B cell (primary cell): ENCODE results near the gene MRPL17.

ENCODE experiments used
- EZH2 ChIP-seq: IDR thresholded peaks from 2 replicates; pipeline ENCODE4 v1.6.1; 2012; ENCODE audit warnings: borderline replicate concordance, low read depth, mild to moderate bottlenecking, moderate library complexity, low read length; ENCODE audit not compliant: insufficient read depth, poor library complexity, severe bottlenecking
- TF ChIP-seq, protein P1 (sequence below): fragments of 200-600 bp; IDR thresholded peaks from one replicate; pipeline ENCODE4 v1.8.0; 2022; ENCODE audit warnings: antibody characterized with exemption, mild to moderate bottlenecking

DNA sequence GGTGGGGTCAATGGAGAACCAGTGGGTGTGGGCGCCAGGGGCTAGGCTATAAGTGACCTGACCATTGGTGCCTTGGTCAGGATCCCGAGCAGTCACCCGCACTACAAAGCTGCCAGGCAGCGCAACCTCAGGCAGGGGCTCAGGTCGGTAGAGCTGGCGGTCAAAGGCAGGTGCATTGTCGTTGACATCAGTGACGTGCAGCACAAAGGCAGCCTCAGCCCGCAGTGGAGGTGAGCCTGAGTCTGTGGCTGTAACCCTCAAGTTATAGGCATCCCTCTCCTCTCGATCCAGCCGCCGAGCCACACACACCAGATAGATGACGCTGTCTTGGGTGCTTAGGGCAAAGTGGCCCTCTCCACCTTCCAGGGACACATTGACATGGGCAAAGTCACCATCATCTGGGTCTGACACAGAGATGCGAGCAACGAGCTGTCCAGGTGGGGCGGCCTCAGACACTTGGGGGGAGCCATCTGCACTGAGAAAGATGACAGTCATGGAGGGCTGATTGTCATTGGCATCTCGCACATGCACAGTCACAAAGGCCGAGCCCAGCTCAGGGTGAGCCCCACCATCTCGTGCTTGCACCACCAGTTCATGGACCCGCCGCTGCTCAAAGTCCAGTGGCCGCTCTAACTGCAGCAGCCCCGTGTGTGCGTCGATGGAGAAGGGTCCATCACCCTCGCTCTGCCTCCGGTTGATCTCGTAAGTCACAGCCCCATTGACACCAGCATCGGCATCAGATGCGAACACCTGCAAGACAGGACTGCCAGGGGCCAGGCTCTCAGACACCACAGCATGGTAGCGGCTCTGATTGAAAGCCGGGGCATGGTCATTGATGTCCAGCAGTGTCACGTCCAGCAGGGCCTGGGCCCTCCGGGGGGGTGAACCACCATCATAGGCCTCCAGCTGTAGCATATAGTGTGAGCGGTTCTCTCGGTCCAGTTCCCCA lies 42.8 kb downstream of the MRPL17 start:
- TF ChIP-seq, protein P1, sequence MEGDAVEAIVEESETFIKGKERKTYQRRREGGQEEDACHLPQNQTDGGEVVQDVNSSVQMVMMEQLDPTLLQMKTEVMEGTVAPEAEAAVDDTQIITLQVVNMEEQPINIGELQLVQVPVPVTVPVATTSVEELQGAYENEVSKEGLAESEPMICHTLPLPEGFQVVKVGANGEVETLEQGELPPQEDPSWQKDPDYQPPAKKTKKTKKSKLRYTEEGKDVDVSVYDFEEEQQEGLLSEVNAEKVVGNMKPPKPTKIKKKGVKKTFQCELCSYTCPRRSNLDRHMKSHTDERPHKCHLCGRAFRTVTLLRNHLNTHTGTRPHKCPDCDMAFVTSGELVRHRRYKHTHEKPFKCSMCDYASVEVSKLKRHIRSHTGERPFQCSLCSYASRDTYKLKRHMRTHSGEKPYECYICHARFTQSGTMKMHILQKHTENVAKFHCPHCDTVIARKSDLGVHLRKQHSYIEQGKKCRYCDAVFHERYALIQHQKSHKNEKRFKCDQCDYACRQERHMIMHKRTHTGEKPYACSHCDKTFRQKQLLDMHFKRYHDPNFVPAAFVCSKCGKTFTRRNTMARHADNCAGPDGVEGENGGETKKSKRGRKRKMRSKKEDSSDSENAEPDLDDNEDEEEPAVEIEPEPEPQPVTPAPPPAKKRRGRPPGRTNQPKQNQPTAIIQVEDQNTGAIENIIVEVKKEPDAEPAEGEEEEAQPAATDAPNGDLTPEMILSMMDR = no peak
- TF ChIP-seq EZH2 = no peak
